ENCODE measurements around the gene CDK9.

CDK9 gene

DNA sequence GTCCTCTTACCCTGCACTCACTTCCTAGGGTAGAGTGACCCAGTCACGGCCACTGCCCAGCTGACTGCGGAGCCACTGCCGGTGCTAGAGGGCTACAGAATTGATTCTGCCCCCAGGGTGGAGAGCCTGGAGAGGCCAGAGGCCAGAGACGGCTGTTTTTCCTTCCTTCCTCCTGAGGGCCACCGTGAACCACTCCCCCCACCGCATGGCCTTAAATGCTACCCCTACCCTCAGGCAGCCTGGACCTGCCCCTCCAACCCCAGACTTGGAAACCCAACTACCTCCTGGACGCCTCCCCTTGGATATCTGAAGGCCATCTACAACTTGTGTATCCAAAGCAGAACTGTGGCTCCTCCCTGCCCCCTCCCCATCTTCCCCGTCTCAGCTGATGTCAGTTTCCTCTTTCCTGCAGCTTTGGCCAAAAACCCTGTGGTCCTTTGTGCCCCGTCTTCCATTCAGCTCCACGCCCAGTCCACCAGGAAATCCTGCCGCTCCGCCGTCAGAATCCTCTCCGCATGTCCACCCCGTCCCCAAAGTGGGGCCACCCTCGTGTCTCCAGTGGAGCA, 23.6 kb upstream of the CDK9 start:
- DNase-seq = no peak

DNA sequence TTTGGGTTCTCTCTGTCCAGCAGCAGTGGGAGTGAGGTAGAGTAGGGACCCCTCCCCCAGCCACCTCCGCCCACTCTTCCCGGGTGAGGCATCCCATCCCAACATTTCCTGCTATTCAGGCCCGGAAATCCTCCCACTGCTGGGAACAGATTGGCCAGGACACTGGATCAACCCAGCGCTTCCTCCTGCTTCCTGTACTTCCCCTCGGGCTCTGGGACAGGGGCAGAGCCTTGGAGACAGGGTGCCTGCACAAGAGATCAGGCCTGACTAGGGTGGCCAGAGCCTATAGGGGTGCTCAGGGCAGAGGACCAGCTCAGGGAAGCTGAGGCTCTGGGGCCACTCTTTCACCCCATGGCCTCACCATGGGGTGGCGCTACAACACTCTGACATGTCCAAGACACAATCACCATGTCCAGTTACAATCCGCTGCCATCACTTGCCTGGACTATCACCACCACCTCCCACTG, 21.9 kb upstream of the CDK9 start:
- no peak for DNase-seq

DNA sequence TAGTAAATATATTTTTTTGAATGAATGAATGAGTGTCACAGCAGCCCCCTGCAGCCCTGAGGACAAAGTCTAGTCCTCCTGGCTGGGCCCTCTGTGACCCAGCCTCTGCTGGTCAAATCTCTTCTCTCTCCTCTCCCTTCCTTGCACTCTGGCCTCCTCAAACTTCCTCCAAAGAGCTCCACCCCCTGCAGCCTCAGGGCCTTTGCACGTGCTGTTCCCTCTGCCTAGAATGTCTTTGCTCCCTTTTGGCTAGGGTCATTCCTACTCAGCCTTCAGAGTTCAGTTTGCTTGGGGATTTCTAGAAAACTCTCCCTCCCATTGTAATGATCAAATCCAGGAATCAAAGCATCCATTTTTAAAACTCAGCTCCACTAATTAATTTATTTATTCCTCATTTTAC, 20.4 kb upstream of the CDK9 start:
- no peak for DNase-seq

DNA sequence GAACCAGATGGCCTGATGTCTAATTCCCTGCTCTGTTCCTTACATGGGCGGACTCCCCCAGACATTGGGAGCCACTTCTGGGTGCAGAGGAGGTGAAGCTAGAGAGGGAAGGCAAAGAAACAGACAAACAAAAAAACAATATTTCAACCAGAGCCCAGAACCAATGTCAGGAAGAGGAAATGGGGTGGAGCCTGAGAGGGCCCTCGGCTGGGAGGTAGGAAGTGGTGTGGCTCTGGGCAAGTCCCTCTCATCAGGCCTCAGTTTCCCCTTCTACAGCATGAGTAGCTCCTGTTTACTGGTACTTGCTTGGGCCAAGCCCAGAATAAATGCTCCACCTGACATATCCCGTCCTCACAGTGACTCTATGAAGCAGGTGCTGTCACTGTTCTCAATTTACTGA, 18.4 kb upstream of the CDK9 start:
- no peak for DNase-seq

DNA sequence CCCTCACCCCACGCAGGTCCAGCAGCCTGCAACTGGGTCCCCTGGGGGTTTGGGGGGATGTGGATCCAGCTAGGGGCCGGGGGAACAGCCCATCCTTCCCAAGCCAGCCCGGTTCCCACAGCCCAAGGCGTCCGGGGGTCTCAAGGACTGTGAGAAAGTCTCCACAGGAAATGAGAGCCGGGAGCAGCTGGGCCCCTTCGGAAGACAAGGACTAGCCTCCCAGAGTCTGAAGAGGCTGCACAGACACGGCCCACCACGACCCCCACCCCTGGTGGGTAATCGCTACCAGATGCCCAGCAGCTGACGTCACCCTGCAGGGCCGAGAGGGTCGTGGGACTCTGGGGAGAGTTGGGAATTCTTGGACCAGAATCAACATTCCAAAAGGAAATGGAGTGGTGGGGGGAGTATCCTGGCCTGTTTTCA, 17.9 kb upstream of the CDK9 start:
- no peak for DNase-seq

DNA sequence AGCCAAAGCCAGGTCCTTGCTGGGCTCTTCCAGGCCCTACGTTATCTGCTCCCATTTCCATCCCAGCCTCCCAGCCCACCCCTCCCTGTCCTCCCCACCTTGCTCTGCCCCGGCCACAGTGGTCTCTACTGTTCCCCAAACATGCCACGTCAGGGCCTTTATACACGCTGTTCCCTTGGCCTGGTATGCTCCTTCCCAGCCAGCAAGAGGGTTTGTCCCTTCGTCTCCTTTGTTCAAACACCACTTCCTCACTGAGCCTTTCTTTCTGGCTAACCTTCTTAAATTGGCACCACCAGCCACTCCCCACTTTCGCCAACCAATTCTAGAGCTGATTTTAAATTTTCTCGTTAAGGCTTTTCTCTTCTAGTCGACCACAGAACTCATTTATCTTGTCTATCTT, 17.1 kb upstream of the CDK9 start:
- DNase-seq = no peak

DNA sequence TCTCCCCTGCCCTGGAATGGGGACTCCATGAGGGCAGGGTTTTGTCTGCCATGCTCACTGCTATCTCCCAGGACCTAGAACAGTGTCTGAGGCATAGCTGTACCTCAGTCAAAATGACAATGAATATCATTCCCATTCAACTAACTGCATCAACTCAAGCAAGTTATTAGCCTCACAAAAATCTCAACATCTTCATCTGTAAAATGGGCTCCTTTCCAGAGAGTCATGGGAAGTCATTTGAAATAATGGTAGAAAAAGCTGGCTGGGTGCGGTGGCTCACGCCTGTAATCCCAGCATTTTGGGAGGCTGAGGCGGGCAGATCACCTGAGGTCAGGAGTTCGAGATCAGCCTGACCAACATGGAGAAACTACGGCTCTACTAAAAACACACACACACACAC, 16.7 kb upstream of the CDK9 start:
- no peak for DNase-seq

DNA sequence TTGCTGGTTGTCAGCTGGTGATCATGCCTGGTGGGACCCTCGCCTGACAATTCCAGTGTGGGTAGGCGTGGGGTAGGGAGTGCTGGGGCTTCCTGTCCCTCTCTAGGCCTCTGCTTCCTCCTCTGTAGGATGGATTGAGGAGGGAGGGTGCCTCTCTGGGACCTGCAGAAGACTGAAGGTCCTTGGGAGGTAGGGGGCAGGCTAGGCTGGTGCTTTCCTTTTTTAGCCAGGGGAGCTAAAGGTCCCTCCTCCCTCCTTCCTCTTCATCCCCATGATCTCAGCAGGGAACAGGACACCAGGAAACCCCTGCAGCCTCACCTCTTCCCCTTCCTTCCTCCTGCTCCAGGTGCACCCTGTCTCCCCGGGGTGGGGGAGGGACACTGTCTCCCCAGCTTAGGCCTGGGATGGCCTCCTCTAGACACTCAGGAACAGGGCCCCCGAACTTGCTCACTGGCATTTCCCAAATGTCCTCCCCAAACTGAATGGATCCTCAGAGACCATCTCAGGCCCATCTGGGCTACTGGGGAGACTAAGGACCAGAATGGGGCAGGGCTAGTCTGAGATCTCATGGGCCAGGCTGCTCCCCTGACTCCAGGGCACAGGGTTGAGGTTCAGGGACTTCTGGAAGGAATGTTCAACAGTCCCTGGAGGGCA, 15.8 kb upstream of the CDK9 start:
- no peak for DNase-seq

DNA sequence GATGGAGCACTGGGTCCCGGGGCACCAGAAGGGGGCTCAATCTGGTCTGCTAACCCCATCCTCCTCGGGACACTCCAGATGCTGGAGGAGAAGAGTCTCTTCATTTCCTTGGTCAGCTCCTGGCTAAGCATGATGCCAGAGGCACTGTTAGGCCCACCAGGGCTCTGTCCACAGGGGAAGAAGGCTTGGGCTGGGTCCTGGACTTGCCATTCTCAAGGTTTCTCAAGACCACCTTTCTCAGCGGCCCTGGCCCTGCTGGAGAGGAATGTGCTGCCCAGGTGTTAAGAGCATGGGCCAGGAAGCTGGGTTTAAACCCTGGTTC, 15.3 kb upstream of the CDK9 start:
- no peak for DNase-seq

DNA sequence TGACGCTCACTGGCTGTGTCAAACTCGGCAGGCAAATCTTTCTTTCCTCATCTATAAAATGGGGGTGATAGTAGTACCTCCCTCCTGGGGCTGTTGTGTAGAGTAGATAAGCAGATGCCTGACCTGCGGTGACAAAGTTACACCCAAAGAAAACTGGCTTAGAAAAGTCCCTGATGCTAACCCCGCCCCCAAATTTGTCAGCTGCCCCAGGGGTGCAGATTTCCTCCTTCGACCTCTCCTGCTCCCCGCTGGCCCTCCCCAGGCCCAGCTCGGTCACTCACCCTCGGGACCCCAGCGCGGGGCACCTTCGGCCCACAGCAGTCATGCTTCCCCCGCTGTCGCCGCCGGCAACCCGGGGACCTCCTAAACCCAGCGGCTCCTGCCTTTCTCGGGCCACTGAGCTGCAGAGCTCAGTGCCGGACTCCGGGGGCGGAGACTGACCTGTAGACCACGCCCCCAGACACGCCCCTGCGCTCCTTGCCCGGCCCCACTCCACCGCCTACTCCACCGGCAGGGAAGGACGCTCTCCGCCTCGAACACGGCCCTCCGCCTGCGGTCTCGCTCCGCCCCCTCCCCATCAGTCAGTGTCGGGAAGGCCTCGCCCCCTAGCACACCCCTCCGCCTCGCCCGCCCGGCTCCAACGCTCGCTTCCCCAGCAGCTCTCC, 14.8 kb upstream of the CDK9 start:
- peak; percentile 97 for DNase-seq

DNA sequence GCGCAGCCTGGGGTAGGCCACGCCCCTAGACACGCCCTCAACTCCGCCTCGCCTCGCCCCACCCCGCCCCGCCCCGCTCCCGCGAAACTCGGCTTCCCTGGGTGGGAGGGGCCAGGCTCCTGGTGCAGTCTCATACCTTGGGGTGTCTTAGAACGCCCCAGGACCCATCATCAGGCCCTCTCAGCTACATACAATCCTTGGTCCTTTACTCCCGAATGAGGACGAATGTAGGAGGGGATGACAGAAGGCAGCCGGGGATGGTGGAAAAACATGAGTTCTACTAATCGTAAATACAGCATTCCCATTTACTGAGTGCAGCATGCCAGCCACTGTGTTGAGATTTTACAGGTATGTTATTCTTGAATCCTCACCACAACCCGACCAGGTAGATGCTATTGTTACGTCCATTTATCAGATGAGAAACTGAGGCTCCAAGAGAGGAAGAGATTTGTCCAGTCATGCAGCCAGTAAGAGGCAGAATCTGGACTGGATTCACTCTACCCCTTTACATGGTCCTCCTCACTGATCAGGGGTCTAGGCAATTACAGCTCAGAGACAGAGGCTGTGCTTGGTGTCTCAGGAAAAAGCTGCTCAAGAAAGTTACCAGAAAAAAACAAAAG, 14.2 kb upstream of the CDK9 start:
- no peak for DNase-seq

DNA sequence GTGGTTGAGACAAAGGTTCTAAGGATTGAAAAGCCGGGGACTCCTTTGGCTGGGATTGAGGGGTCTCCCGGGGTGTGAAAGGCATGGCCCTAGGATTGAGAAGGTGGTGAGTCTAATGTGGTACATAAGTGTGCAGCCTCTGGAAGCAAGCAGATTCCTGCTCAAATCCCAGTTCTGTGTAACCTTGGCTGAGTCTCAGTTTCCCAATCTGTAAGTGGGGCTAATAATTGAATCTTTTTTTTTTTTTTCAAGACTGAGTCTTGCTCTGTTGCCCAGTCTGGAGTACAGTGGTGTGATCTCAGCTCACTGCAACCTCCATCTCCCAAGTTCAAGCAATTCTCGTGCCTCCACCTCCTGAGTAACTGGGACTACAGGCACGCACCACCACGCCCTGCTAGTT, 13.2 kb upstream of the CDK9 start:
- DNase-seq = no peak

DNA sequence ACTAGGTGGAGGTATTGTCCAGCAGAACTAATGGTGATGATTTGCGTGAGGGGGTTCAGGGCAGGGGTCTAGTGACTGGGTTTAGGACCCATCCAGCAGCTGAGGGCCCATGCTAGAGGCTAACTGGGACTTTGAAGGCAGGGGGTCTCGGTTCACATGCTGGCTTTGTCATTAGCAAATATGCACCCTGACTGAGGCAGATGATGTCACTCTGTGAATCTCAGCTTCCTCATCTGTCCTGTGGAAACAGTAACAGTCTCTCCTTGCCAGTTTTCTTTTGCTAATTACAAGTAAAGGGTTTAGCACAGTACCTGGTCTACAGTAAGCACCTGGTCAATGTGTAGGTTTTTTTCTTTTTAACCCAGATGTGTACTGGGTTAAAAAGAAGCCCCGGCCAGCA, 12.6 kb upstream of the CDK9 start:
- no peak for DNase-seq

DNA sequence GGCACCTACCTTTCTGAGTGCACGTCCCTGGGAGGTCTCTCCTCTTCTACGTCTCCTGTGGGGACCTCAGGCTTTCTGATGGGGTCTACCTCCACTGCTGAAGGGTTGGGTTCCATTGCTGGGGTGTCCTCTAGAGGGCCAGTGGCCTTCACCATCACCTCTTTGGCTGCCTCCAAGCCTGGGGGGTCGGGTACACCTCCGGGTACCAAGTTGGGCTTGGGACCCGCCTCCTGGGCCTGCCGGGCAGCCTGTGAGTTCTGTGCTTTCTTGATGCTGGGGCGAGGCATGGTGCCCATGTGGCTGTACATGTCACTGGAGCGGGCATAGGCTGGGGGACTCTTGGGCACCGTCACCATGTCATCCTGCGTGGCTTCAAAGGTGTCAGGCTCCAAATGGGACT, 11.9 kb upstream of the CDK9 start:
- no peak for DNase-seq

DNA sequence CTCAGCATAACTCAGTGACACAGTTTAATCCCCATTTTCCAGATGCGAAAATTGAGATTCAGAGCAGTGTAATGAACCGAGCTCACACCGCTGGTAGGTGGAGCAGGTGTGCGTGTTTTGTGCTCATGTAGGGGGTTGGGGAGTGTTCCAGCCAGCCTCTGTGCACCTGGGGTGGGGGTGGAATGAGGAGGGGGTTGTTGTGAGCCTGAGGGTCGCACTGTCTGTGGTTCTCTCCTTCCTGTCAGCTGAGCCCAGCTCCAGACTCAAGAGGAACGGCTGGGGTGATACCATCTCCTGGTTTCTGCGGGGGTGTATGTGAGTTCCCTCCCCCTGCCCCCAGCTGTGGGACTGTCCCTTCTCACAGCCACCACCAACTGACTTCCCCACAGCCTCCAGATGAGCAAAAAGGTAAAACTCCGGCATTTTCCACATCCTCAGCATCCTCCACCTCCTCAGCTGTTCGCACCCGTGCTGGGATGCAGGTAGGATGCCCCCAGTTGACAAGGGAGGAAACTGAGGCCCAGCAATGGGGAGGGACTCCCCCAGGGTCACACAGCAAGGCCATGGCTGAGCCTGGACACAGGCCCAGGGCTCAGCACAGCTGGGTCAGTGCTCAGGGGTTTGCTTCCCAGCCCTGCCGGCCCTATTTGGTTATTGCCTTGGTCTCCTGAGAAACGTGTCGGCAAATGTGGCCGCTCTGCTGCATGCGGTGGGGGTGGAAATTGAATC, 9.5 kb upstream of the CDK9 start:
- peak; percentile 17 for DNase-seq

DNA sequence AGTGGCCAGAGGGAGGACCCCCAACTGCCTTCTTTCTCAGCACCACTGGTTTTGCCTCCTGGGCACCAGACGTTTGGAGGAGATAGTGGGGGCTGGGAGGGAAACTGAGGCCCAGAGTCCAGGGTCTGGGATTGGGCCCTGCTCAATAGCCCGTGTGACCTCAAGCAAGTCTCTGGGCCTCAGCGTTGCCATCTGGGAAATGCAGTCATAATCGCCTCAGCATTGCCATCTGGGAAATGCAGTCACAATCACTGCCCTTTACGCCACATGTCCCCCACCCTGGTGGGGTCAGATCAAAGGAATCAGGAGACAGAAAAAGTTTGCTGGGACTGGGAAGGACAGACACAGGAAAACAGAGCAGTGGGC, 8.9 kb upstream of the CDK9 start:
- DNase-seq = no peak

DNA sequence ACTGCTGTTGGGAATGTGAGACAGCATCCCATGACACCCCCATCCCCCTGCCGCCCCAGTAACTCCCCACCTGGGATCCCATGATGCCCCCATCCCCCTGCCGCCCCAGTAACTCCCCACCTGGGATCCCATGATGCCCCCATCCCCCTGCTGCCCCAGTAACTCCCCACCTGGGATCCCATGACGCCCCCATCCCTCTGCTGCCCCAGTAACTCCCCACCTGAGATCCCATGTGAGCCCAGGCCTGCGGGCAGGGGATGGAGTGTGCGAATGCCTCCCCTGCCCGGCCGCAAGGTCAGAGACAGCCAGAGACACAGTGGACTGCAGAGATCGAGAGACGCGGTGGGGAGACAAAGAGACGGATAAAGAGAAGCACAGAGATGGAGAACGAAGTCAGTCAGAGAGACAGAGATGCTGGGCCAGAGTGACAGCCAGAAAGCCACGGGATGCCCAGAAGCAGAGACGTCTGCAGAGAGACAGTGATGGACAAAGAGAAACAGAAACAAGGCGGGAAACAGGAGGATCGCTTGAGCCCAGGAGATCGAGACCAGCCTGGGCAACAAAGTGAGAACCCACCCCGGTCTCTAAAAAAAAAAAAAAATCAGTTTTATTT, 8.4 kb upstream of the CDK9 start:
- DNase-seq = no peak

DNA sequence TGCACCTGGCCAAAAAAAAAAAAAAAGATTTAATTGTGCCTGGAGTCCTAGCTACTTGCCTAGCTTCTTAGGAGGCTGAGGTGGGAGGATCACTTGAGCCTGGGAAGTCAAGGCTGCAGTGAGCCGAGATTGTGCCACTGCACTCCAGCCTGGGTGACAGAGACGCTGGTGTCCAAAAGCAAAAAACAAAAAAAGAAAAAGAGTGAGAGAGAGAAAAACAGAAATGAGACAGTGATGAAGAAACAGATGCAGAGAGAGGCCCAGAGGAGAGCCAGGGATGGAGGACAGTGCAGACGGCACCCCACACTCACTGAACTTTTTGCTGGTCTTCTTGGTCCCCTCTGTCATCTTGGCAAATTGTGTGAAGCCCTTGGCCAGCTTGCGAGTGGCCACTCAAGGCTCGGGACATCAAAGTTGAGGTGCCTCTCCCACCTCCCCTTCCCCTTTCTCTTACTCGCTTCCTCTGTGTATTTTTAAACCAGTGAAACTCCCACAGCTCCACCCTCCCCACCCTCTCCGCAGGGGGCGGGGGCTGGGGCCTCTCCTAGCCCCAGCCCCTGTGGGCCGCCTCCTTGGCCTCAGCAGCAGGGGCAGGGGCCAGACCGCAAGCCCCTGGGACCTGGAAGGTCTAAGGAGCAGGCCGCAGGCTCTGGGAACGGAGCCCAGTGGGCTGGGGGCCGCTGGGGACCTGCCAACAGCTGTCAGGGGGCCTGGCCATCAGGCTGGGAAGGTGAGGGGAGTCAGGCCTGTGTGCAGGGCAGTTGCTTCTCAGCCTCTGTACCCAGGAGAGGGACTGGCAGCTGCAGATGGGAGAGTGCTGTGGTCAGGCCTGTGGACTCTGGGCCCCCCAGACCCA, 7.3 kb upstream of the CDK9 start, which contains the start of gene SH2D3C:
Gene SH2D3C, minus strand, starts transcription at position 387 of the 856 bp plus-strand sequence. Its CDS starts 39 bp downstream, at position 348.
- DNase-seq = no peak

DNA sequence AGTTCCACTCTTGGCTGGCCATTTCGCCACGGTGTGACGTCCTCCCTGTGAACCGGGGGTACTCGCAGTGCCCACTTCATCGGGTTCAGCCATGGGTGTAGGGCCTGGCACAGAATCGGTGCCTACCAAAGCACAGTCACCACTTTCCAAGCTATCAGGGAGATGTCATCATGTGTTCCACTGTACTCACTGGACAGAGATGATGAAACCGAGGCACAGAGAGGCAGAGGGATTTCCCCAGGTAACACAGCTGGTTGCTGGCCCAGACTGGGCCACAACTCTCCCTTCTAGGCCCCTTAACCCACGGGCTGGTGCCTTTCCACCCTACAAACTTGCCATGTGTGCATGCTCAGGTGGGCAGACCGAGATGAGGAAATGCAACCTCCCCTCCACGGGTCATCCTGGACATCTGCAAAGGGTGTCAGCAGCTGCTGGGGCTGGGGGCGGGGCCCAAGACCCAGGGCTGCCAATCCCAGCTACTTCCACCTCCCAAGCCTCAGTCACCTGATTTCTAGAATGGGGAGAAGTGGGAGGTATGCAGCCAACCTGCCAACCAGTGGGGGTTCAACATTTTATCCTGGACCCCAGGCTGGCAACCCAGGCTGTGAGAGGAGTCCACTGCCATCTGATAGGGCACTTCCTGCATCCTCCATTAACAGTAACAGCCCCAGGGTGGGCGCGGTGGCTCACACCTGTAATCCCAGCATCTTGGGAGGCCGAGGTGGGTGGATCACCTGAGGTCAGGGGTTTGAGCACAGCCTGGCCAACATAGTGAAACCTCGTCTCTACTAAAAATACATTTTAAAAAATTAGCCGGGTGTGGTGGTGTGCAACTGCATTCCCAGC, 6.5 kb upstream of the CDK9 start:
- no peak for DNase-seq

DNA sequence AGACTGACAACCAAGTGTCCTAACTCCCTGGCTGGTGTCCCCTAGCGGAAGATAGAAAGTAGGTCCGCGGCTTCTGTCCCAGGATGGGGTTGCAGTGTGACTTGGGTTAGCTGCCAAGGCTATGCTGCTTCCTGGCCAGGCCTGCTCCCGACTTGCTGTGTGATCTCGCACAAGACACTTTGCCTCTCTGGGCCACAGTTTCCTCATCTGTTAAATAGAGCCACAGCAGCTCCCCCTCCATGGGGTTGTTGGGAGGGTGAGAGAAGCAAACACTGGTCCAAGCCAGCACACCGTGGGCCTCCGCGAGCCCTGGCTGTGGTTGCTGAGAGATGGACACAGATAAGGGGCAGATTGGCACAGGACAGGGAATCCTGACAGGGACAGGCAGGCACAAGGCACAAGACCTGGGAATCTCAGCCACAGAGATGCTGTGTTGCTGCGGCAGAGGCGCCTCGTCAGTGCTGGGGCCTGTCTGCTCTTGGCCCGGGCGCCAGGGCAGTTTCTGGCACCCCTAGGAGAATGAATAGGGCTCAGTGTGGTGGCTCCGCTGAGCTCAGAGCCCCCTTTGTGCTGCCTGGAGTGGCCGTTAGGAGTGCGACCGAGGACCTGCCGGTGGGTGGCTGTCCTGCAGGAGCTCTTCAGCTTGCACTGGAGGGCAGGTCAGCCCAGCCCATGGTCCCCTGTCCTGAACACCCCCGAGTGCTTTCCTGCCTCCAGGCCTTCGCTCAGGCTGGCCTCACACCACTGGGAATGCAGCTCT, 5.5 kb upstream of the CDK9 start:
- no peak for DNase-seq

Measured in NCI-H2029 (cell line).